NCI-H2081 treated with DMSO at 0.1 percent for 48 hours (cell line): Measurements from ENCODE around the gene VAMP4.
"Not testable (repeated sequence)": the region's sequence is repeated elsewhere in the genome, so short reads cannot be mapped to it uniquely, and the experiment has no call there.

ENCODE experiments used
- DNase-seq: peaks from one replicate; lab custom pipeline; 2025; lab: John Stamatoyannopoulos, UW

VAMP4 gene

DNA sequence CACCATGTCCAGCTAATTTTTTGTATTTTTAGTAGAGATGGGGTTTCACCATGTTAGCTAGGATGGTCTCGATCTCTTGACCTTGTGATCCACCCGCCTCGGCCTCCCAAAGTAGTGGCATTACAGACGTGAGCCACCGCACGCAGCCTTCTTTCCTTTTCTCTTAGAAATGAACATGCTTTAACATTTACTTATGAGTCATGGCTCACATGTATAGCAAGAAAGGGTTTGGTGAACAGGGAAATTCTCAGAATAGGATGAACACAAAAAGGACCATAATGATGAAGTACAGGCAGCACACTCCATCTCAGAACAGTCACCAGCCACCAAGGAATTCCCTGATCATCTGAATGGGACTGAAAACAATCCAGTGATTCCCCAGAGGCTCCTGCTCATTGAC lies 9.4 kb upstream of the VAMP4 start:
- no peak for DNase-seq

GRCh38 chr1:171748651-171749050 lies 6.8 kb upstream of the VAMP4 start:
- DNase-seq: no peak

GRCh38 chr1:171744986-171745385 lies 3.1 kb upstream of the VAMP4 start:
- no peak for DNase-seq

DNA sequence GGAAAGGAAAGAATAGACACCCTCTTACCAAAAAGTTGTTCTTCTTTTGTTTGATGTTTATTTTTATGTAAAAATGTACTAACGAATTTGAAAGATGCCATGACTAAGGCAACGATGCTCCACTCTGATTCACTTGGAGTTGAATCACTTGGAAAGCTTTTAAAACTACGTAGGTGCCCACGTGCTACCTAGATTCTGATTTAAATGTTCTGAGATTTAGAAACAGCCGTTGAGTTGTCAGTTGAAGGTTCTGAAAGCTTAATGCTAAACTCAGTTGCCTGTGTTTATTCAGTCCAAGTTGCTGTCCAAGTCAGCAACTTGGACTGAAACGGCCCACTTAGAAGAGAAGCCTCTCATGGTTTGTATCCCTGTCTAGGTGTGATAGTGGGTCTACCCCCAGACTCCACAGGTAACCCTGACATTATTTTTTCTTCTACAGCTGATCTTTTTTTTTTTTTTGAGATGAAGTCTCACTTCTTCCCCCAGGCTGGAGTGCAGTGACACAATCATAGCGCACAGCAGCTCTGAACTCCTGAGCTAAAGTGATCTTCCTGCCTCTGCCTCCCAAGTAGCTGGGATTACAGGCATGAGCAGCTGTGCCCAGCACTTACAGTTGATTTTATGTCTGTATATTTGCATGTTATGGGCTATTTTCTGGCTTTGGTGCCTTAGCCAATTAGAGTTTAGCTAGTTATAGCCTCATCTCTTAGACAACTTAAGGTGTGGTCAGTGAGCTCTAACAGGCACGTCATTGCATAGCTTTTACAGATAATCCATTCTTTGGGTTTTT lies 1.4 kb upstream of the VAMP4 start:
- DNase-seq: no peak

GRCh38 chr1:171742577-171742922 lies 685 bp upstream of the VAMP4 start:
- no peak for DNase-seq

GRCh38 chr1:171740987-171741871 lies 636 bp downstream of the VAMP4 start:
- no peak for DNase-seq

DNA sequence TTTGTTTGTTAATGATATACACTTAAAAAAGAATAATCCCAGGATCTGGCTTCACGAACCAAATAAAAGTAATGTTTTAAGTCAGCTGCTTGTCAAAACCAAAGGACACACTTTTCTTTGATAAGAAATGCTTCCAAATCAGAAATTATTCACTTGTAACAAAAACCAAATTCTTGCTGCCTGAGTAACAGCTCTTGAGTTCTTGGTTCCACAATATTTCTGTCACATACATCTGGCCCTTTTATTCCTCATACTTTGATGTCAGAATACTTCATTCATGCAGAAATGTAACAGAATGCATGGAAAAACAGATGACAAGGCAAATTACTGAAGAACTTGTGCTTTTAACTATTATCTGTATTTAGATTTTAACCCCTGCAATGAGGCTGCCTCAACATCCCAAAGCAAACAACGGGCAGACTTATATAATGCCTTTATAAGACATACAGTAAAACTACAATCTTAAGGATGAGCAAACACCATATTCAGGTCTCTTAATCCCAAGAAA lies 1.5 kb downstream of the VAMP4 start:
- no peak for DNase-seq

- no peak for DNase-seq
Measured at GRCh38 chr1:171739656-171740055, 2.2 kb downstream of the VAMP4 start.

DNA sequence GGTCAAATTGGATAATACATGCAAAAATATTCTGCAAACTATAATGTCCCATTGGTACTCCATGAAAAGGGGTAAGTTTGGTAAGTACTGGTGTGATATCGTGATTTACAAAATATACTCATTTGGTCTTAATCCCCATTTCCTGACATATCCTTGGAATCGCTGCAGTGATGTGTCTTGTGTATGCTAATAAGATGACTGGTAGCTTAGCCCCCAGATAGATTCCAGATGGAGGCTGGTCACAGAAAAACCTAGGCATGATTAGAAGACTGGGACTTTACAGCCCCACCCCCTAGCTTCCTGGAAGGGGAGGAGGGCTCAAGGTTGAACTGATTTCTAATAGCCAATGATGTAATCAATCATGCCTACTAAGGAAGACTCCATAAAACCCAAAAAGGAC lies 3.0 kb downstream of the VAMP4 start:
- DNase-seq: no peak

DNA sequence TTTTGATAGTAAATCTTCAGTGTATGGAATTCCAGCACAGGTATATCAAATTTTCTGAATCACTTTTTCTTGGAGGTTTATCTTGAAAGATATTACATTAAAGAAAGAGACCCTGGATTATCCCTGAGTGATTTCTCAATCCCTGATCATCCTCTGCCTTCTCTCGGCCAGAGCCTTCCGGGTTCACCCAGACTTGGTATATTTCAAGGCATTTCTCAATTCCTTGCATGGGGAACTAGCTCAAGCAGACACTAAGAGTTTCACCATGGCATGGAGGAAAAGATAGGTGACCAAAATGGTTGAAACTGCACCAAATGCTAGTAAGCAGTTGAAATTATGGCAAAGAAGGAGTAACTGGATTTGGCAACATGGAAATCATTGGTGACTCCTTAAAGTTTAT lies 5.7 kb downstream of the VAMP4 start:
- DNase-seq: no peak

- DNase-seq: no peak
Measured at GRCh38 chr1:171730052-171730451, 11.8 kb downstream of the VAMP4 start.

DNA sequence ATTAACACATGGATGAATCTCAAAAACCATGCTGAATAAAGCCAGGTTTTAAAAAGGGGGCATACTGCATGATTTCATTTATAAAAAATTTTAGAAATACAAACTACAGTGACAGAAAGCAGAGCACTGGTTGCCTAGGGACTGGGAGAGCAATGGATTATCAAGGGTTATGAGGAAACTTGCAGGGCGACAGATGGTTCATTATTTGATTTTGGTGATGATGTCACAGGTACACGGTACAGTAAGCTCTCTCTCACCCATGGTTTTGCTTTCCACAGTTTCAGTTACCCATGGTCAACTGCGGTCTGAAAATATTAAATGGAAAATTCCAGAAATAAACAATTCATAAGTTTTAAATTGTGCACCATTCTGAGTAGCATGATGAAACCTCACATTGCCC lies 14.1 kb downstream of the VAMP4 start:
- no peak for DNase-seq

DNA sequence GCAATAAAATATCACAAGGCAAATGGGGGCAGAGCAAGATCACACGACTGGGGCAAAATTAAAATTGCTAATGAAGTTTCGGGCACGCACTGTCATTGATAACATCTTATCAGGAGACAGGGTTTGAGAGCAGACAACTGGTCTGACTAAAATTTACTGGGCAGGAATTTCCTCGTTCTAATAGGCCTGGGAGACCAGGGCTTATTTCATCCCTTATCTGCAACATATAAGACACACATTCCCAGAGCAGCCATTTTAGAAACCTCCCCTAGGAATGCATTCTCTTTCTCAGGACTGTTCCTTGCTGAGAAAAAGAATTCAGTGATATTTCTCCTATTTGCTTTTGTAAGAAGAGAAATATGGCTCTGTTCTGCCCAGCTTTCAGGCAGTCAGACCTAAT lies 18.7 kb downstream of the VAMP4 start:
- not testable (repeated sequence) for DNase-seq

GRCh38 chr1:171718848-171719247 lies 23.0 kb downstream of the VAMP4 start:
- no peak for DNase-seq

DNA sequence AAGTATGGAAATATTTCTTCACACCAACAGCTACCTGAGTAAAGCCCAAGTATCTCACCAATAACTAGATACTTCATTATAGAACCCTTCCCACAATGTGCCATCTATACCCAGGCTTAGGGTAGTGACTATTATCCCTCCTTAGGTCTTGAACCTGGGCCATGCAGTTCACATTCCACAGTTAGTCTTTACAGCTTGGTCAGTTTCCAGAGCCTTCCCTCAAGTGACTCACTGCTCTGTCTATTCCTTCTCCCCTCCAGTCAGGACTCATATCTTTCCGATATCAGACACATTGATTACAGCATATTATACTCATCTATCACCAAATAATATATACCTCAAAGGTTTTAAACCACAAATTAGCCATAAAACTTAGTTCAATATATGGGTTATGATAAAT lies 23.6 kb downstream of the VAMP4 start:
- DNase-seq: no peak

DNA sequence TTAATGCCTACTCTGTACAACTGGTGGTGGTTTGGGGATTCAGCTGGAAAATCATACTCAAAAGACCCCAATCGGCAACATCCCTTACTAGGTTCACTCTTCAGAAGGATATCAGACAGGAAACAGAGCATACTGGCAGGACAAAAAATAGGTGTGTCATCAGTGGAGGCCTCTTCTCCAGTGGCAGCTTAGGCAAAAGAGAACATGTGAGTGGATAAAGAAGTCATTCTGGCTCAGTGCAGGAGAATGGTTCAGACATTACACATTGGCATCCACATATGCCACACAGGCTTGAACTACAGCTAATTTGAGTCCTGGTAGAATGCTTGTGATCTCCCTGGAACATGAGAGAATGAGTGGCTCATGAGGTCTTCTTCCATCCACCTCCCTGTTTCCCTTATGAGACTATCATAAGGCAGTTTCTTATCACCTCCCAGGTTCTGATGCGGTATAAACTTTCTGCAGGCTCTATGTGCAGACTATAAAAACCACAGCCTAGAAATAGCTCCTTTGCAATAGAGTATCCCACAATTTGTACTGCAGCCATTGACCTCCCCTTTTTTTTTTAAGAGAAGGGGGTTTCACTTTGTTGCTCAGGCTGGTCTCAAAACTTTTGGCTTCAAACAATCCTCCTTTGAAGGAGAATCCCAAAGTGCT lies 24.7 kb downstream of the VAMP4 start:
- no peak for DNase-seq

GRCh38 chr1:171716616-171717015 lies 25.2 kb downstream of the VAMP4 start:
- DNase-seq: no peak

DNA sequence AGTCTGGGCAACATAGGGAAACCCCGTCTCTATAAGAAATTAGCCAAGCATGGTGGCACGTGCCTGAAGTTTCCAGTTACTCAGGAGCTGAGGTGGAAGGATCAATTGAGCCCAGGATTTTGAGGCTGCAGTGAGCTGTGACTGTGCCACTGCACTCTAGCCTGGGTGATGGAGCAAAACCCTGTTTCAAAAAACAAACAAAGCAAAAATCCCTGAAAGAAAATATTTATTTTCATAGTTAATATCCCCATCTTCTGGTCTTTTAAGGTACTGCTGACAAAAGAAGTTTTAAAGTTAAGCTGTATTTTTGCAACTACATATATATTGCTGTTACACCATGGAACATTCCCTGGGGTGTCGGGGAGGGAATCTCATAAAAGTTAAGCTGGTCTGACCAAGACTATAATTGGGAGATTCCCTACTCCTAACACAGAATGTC lies 26.0 kb downstream of the VAMP4 start:
- DNase-seq: no peak

GRCh38 chr1:171712341-171712740 lies 29.5 kb downstream of the VAMP4 start:
- DNase-seq: no peak

DNA sequence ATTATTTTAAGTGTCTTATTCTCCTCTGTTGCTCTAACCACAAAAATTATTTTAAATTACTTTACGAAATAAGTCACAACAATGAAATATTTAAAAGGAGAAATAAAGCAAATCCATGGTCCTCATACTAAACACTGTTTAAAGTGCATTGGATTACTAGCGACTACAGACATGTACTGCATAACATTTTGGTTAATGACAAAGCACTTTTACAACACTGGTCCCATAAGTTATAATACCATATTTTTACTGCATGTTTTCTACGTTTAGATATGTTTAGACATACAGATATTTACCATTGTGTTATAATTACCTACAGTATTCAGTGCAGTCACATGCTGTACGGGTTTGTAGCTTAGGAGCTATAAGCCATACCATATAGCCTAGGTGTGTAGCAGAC lies 30.2 kb downstream of the VAMP4 start:
- no peak for DNase-seq

- DNase-seq: no peak
Measured at GRCh38 chr1:171707583-171707982, 34.3 kb downstream of the VAMP4 start.

GRCh38 chr1:171702598-171702997 lies 39.3 kb downstream of the VAMP4 start:
- DNase-seq: no peak

GRCh38 chr1:171699531-171699930 lies 42.3 kb downstream of the VAMP4 start:
- DNase-seq: no peak
